UCSD-AML1 (cell line): ENCODE results near the gene TENM4.
A peak's percentile ranks its signal among the peaks of the same experiment; 100 is the strongest.
"Not testable (repeated sequence)": the region's sequence is repeated elsewhere in the genome, so short reads cannot be mapped to it uniquely, and the experiment has no call there.

ENCODE experiments used
- DNase-seq: peaks from one replicate; lab custom pipeline; 2025; ENCODE audit not compliant: unreplicated experiment; lab: John Stamatoyannopoulos, UW

TENM4 gene

GRCh38 chr11:78654866-78655265 is 786.0 kb downstream of the TENM4 start:
- no peak for DNase-seq

- DNase-seq = no peak
These were observed 786.8 kb downstream of the TENM4 start for GRCh38 chr11:78654071-78654470.

GRCh38 chr11:78653294-78653909 is 787.4 kb downstream of the TENM4 start:
- no peak for DNase-seq

GRCh38 chr11:78652843-78653239 is 788.0 kb downstream of the TENM4 start:
- no peak for DNase-seq

GRCh38 chr11:78651923-78652842 is 788.6 kb downstream of the TENM4 start:
- DNase-seq = no peak

- no peak for DNase-seq
These were observed 789.6 kb downstream of the TENM4 start for GRCh38 chr11:78651136-78651775.

GRCh38 chr11:78649361-78650215 is 791.2 kb downstream of the TENM4 start:
- DNase-seq = no peak

- no peak for DNase-seq
These were observed 792.6 kb downstream of the TENM4 start for GRCh38 chr11:78647986-78648875.

- no peak for DNase-seq
These were observed 793.4 kb downstream of the TENM4 start for GRCh38 chr11:78647266-78647915.

GRCh38 chr11:78646564-78647185 is 794.2 kb downstream of the TENM4 start:
- DNase-seq = no peak

GRCh38 chr11:78645226-78646202 is 795.3 kb downstream of the TENM4 start:
- DNase-seq = peak; percentile 72

GRCh38 chr11:78643676-78644056 is 797.2 kb downstream of the TENM4 start:
- DNase-seq = no peak

GRCh38 chr11:78642979-78643675 is 797.7 kb downstream of the TENM4 start:
- no peak for DNase-seq

GRCh38 chr11:78641541-78641940 is 799.3 kb downstream of the TENM4 start:
- no peak for DNase-seq

GRCh38 chr11:78638704-78639380 is 802.0 kb downstream of the TENM4 start:
- DNase-seq = no peak

GRCh38 chr11:78637527-78637926 is 803.3 kb downstream of the TENM4 start:
- not testable (repeated sequence) for DNase-seq
